ENCODE results near the gene SLC9A9.
A peak's percentile ranks its signal among the peaks of the same experiment; 100 is the strongest.

SLC9A9 gene

DNA sequence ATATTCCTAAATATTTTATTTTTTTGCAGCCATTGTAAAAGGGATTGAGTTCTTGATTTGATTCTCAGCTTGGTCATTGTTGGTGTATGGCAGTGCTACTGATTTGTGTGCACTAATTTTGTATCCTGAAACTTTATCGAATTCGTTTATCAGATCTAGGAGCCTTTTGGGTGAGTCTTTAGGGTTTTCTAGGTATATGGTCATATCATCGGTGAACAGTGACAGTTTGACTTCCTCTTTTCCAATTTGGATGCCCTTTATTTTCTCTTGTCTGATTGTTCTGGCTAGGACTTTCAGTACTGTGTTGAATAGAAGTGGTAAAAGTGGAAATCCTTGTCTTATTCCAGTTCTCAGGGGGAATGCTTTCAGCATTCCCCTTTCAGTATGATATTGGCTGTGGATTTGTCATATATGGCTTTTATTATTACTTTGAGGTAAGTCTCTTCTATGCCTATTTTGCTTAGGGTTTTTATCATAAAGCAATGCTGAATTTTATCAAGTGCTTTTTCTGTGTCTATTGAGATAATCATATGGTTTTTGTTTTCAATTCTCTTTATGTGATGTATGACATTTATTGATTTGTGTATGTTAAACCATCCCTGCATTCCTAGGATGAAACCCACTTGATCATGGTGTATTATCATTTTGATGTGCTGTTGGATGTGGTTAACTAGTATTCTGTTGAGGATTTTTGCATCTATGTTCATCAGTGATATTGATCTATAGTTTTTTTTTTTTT lies 11.4 kb upstream of the SLC9A9 start:
- DNase-seq (ENCODE audit: low read depth) = no peak
- TF ChIP-seq, protein P1, sequence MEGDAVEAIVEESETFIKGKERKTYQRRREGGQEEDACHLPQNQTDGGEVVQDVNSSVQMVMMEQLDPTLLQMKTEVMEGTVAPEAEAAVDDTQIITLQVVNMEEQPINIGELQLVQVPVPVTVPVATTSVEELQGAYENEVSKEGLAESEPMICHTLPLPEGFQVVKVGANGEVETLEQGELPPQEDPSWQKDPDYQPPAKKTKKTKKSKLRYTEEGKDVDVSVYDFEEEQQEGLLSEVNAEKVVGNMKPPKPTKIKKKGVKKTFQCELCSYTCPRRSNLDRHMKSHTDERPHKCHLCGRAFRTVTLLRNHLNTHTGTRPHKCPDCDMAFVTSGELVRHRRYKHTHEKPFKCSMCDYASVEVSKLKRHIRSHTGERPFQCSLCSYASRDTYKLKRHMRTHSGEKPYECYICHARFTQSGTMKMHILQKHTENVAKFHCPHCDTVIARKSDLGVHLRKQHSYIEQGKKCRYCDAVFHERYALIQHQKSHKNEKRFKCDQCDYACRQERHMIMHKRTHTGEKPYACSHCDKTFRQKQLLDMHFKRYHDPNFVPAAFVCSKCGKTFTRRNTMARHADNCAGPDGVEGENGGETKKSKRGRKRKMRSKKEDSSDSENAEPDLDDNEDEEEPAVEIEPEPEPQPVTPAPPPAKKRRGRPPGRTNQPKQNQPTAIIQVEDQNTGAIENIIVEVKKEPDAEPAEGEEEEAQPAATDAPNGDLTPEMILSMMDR (conservative IDR thresholded peaks at IDR 0.05; ENCODE audit: low read depth, low read length) = no peak
- H3K4me3 ChIP-seq (ENCODE audit: low read depth, low read length) = no peak overlapping the region

DNA sequence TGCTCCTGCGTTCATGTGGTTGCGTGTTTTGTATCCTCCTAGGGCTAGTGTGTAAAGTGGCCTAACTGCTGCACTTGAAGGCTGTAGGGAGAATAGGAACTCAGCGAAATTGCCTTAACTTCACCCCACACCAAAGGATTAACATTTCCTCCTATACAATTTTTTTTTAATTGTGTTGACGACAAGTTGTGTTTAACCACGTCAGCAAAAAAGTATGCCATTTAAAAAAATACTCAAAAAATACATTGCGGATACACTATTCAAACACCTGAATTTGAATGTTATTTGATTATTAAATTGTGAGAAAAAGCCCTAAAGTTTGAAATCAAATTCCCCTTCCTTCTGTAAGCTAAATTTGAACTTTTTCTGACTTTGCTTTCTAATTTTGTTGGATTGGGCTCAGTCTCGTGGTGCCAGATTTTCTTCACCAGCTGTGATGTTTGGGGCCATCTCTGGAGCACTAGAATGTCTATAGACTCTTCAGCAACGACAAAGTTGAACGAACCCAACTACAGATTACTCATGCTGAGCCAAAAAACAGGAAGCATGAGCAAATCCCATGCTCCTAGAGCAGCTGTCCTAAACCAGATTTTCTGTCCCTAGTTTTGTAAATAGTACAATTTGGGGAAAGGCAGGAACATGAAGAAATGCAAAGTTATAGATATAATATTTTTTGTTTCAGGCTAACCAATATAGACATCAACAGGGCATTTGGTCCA lies 8.1 kb upstream of the SLC9A9 start:
- no peak overlapping the region for H3K4me3 ChIP-seq (ENCODE audit: low read depth, low read length)
- TF ChIP-seq, protein P1 (conservative IDR thresholded peaks at IDR 0.05; ENCODE audit: low read depth, low read length) = no peak
- DNase-seq (ENCODE audit: low read depth) = no peak

DNA sequence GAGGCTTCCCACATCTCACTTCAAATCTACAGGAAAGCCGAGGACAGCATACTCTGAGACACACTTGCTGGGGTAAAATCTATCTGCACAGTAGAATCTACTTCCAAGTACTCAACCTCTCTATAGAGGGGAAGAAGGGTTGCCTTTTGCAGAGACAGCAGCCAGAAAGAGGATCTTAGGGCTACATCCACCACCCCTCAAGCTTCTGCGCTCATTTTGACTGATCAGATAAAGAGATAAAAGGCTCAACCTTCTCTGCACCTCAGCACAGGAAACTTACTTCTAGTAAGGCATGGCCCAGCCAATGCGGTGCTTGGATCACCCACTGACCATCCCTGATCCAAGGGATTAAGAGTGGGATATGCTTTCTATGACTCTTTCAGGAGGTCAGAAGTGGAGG lies 6.9 kb upstream of the SLC9A9 start:
- H3K4me3 ChIP-seq (ENCODE audit: low read depth, low read length) = no peak overlapping the region
- DNase-seq (ENCODE audit: low read depth) = no peak
- TF ChIP-seq, protein P1 (conservative IDR thresholded peaks at IDR 0.05; ENCODE audit: low read depth, low read length) = no peak

DNA sequence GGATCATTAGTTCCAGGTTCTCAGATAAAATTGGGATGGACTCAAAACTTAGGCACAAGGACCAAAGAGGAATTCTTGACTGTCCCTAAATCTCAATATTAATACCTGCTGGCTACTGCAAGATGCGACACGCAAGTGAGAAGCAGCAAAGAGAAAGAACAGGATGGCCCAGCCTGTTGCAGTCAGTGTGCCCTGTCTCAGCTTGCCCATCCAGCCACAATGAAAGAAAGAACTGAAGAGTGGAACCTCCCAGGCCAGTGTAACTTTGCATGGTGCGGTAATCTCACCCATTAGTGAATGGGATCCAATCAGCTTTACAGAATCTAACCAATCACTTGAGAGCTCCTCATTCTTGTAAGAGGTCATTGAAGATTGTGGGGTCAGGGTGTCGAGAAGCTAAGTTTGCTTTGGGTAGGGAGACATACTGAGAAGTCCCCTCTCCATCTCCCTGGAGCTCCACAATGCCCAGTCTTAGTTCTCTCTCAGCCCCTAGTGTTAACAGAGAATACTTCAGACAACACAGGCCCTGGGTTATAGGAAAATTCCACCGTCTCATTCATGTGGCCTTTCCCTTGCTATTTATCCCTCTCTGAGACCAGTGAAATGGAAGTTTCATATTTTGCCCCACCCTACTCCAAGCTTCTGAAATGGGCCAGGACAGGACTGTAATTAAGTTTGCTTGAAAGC lies 3.2 kb upstream of the SLC9A9 start:
- TF ChIP-seq, protein P1 (conservative IDR thresholded peaks at IDR 0.05; ENCODE audit: low read depth, low read length) = no peak
- H3K4me3 ChIP-seq (ENCODE audit: low read depth, low read length) = no peak overlapping the region
- no peak for DNase-seq (ENCODE audit: low read depth)

DNA sequence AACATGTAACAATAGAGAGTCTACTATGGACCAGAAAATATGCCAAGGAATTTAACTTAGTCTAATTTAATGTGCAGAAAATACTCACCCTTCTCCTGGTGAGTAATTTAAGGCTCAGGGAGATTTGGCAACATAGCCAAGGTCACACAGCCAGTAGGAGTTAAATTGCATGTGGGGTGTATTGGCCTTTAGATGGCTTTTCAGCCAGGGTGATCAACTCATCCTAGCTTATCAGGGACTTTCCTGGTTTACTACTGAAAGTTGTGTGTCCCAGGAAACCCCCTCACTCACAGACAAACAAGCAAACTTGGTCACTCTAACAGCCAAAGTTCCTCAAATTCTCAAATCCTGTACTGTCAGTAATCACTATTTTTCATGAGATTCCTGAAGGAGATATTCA lies 2.6 kb upstream of the SLC9A9 start:
- H3K4me3 ChIP-seq (ENCODE audit: low read depth, low read length) = no peak overlapping the region
- TF ChIP-seq, protein P1 (conservative IDR thresholded peaks at IDR 0.05; ENCODE audit: low read depth, low read length) = no peak
- DNase-seq (ENCODE audit: low read depth) = no peak

DNA sequence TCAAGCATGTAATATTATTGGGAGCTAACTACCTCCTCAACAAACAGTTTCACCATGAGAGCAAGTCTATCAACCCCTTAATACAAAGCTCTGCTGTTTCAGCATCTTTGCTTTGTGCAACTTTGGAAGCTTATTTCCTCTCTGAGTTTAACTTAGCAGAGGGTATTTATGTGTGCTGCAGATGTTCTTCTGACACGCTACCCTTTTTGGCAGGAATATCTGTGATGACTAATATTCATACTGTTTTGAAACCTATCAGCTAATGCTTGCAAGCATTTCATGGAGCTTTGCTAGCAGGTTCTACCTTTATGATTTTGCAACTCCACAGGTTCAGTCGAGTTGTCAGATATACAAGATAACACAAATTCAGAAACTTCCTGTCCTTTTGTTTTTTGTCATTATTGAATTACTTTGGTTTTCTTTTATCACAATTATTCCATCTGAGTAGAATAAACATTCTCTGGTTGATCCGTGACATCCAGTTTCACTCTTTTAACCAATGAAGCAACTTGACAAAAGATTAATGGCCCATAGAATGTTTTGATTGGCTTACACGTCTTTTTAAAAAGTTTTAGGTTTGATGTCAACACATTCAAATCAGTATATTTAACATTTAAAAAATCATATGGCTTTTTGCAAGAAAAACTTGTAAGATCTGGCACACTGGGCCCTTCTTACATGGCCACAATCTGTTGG lies 1.7 kb upstream of the SLC9A9 start:
- TF ChIP-seq, protein P1 (conservative IDR thresholded peaks at IDR 0.05; ENCODE audit: low read depth, low read length) = no peak
- H3K4me3 ChIP-seq (ENCODE audit: low read depth, low read length) = no peak overlapping the region
- DNase-seq (ENCODE audit: low read depth) = peak; percentile 92
